Measurements from ENCODE around the gene GUSB.
"Not testable (repeated sequence)": the region's sequence is repeated elsewhere in the genome, so short reads cannot be mapped to it uniquely, and the experiment has no call there.

The GUSB gene

DNA sequence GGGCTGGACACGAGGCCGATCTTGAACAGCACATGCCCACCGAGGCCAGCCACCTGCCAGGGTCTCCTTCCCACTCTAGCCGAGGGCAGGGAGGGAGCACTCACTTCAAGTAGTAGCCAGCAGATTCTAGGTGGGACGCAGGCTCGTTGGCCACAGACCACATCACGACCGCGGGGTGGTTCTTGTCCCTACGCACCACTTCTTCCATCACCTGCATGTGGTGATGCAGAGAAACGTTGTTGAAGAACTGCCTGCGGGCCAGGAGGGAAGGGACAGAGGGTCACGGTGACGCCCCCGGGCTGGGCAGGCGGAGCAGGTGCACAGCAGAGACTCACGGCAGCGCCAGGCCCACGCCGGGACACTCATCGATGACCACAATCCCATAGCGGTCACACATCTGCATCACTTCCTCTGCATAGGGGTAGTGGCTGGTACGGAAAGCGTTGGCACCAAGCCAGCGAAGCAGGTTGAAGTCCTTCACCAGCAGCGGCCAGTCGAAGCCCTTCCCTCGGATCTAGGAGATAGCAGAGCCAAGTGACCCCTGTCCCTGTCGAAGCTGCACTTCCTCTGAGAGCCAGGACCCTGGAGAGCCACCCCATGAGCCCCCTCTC lies 7.7 kb downstream of the GUSB start:
- no peaks in the 10 kb centered on the region for H3K27me3 ChIP-seq (ENCODE audit: control insufficient read depth, insufficient read depth, low read length)
- H3K4me3 ChIP-seq (ENCODE audit: low read length) = no peak overlapping the region
- H3K36me3 ChIP-seq (ENCODE audit: insufficient read depth, low read length) = peaks cover 36% of the 10 kb centered on the region
- no peak overlapping the region for H3K9ac ChIP-seq (ENCODE audit: low read depth, low read length)
- H3K4me1 ChIP-seq (ENCODE audit: control insufficient read depth, insufficient read depth, low read length) = no peaks in the 10 kb centered on the region
- no peaks in the 10 kb centered on the region for H3K9me3 ChIP-seq (replicated peaks; ENCODE audit: low read length)
- no peak overlapping the region for H3K4me2 ChIP-seq (ENCODE audit: low read length)

DNA sequence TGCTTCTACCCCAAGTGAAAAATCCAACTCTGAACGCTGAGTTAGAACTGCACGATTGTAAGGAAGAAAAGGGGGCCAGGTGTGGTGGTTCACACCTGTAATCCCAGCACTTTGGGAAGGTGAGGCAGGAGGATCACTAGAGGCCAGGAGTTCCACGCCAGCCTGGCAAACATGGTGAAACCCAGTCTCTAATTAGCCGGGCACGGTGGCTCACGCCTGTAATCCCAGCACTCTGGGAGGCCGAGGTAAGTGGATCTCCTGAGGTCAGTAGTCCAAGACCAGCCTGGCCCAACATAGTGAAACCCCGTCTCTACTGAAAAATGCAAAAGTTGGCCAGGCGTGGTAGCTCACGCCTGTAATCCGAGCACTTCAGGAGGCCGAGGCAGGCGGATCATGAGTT lies 9.0 kb downstream of the GUSB start:
- no peak overlapping the region for H3K9ac ChIP-seq (ENCODE audit: low read depth, low read length)
- H3K9me3 ChIP-seq (replicated peaks; ENCODE audit: low read length) = no peaks in the 10 kb centered on the region
- peaks cover 39% of the 10 kb centered on the region for H3K36me3 ChIP-seq (ENCODE audit: insufficient read depth, low read length)
- H3K27me3 ChIP-seq (ENCODE audit: control insufficient read depth, insufficient read depth, low read length) = no peaks in the 10 kb centered on the region
- H3K4me1 ChIP-seq (ENCODE audit: control insufficient read depth, insufficient read depth, low read length) = no peaks in the 10 kb centered on the region
- H3K4me2 ChIP-seq (ENCODE audit: low read length) = no peak overlapping the region
- H3K4me3 ChIP-seq (ENCODE audit: low read length) = no peak overlapping the region

DNA sequence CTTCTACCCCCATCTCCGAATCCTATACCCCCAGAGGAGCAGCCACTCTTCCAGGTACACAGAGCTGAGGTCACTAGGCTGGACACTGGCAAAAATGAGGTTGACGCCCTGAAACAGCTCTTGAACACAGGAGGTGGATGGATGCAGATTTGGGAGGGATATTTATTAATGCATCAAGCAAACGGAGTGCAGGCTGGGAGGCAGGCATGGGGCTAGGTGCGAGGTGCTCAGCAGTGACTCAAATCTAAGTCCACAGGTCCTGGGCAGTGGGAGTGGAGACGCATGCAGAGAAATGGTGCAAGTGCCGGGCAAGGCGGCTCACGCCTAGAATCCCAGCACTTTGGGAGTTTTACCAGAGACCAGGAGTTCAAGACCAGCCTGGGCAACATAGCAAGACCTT lies 11.0 kb downstream of the GUSB start:
- H3K9ac ChIP-seq (ENCODE audit: low read depth, low read length) = no peak overlapping the region
- no peak overlapping the region for H3K4me3 ChIP-seq (ENCODE audit: low read length)
- H3K9me3 ChIP-seq (replicated peaks; ENCODE audit: low read length) = no peaks in the 10 kb centered on the region
- no peaks in the 10 kb centered on the region for H3K4me1 ChIP-seq (ENCODE audit: control insufficient read depth, insufficient read depth, low read length)
- H3K36me3 ChIP-seq (ENCODE audit: insufficient read depth, low read length) = peaks cover 51% of the 10 kb centered on the region
- no peaks in the 10 kb centered on the region for H3K27me3 ChIP-seq (ENCODE audit: control insufficient read depth, insufficient read depth, low read length)
- no peak overlapping the region for H3K4me2 ChIP-seq (ENCODE audit: low read length)

DNA sequence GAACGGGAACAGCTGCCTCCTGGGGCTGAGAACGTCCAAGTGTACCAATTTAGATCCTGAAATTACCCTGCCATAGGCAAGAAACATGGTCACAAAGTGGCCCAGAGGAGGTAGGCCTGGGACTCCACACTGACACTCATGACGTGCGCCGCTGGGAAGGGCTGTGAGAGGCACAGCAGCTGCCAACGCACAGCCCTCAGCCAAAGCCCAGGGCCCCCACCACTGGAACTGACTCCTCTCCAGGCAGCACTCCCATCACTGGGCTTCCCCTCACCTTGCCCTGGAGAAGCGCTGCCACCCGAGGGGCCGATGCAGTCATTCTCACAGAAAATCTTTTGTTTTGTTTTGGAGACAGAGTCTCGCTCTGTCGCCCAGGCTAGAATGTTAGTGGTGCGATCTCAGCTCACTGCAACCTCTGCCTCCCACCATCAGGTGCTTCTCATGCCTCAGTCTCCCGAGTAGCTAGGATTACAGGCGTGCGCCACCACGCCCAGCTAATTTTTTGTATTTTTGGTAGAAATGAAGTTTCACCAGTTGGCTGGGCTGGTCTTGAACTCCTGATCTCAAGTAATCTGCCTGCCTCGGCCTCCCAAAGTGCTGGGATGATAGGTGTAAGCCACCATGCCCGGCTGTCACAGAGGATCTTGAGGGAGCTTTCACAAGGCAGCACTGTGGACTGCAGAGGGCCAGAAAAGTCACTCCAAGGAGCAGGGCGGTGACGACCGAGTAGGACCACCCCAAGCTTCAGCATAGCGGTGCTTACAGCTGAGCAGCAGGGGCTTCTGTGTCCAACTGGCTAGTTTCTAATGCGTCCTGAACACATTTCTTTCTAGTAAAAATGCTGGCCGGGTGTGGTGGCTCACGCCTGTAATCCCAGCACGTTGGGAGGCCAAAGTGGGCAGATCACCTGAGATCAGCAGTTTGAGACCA lies 13.5 kb downstream of the GUSB start:
- H3K4me1 ChIP-seq (ENCODE audit: control insufficient read depth, insufficient read depth, low read length) = no peaks in the 10 kb centered on the region
- no peak overlapping the region for H3K9ac ChIP-seq (ENCODE audit: low read depth, low read length)
- H3K9me3 ChIP-seq (replicated peaks; ENCODE audit: low read length) = no peaks in the 10 kb centered on the region
- no peak overlapping the region for H3K4me2 ChIP-seq (ENCODE audit: low read length)
- no peaks in the 10 kb centered on the region for H3K27me3 ChIP-seq (ENCODE audit: control insufficient read depth, insufficient read depth, low read length)
- peaks cover 53% of the 10 kb centered on the region for H3K36me3 ChIP-seq (ENCODE audit: insufficient read depth, low read length)
- no peak overlapping the region for H3K4me3 ChIP-seq (ENCODE audit: low read length)

DNA sequence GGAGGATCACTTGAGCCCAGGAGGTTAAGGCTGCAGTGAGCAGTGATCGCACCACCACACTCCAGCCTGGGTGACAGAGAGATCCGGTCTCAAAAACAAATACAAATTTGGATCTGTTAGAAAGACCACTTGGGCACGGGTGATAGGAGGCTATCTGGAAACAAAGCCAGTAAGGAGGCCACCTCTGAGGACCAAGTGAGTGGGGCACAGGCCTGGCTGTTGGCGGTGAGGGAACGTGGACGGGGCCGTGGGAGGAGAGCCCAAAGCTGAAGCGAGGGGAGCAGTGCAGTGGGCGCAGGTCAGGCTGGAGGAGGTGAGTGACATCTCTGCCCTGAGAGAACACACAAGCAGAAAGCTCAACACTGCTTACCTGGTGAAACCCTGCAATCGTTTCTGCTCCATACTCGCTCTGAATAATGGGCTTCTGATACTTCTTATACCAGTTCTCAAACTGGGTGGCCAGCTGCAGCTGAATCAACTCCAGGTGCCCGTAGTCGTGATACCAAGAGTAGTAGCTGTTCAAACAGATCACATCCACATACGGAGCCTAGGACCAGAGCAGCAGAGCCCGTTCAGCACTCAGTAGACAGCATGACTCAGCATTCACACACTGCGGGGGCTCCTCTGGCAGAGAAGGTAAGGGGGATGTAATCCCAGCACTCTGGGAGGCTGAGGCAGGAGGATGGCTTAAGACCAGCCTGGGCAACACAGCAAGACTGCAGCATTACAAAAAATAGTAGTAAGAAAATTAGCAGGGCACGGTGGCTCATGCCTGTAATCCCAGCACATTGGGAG lies 14.5 kb downstream of the GUSB start:
- Histone ChIP-seq H3K27me3 (ENCODE audit: control insufficient read depth, insufficient read depth, low read length) (no peaks in the 10 kb centered on the region), H3K9me3 (replicated peaks; ENCODE audit: low read length) (no peaks in the 10 kb centered on the region), H3K4me1 (ENCODE audit: control insufficient read depth, insufficient read depth, low read length) (no peaks in the 10 kb centered on the region), H3K4me2 (ENCODE audit: low read length) (no peak overlapping the region), H3K9ac (ENCODE audit: low read depth, low read length) (no peak overlapping the region), H3K4me3 (ENCODE audit: low read length) (no peak overlapping the region), H3K36me3 (ENCODE audit: insufficient read depth, low read length) (peaks cover 51% of the 10 kb centered on the region)

DNA sequence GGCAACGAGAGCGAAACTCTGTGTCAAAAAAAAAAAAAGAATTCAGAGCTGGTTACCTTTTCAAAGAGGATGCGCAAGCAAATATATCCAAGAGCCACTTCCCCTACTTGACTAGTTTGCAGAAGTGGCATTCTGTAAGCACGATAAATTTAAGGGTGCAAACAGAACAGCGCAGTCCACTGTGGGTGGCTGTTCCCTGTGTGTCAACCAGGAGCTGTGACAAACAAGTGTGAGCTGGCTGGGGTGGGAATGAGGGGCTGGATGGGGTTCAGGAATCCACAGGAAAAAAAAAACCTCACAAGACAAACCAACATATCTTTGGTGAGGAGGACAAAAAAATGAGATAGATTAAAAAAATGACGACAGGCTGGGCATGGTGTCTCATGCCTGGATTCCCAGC lies 15.9 kb downstream of the GUSB start:
- Histone ChIP-seq H3K36me3 (ENCODE audit: insufficient read depth, low read length) (peaks cover 57% of the 10 kb centered on the region), H3K4me3 (ENCODE audit: low read length) (no peak overlapping the region), H3K4me2 (ENCODE audit: low read length) (no peak overlapping the region), H3K27me3 (ENCODE audit: control insufficient read depth, insufficient read depth, low read length) (no peaks in the 10 kb centered on the region), H3K9ac (ENCODE audit: low read depth, low read length) (no peak overlapping the region), H3K9me3 (replicated peaks; ENCODE audit: low read length) (no peaks in the 10 kb centered on the region), H3K4me1 (ENCODE audit: control insufficient read depth, insufficient read depth, low read length) (no peaks in the 10 kb centered on the region)

DNA sequence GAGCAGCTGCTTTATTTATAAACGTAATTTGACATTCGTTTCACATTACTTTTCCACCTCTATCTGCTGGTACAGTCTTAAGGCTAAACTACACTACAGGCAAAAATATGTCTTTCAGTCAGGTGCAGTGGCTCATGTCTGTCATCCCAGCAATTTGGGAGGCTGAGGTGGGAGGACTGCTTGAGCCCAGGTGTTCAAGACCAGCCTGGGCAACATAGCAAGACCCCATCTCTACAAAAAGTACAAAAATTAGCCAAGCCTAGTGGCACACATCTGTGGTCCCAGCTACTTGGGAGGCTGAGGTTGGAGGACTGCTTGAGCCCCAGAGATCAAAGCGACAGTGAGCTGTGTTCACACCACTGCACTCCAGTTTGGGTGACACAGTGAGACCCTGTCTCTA lies 17.3 kb downstream of the GUSB start:
- not testable (repeated sequence) for H3K9ac ChIP-seq (ENCODE audit: low read depth, low read length); H3K9me3 ChIP-seq (replicated peaks; ENCODE audit: low read length); H3K27me3 ChIP-seq (ENCODE audit: control insufficient read depth, insufficient read depth, low read length); H3K4me1 ChIP-seq (ENCODE audit: control insufficient read depth, insufficient read depth, low read length); H3K4me3 ChIP-seq (ENCODE audit: low read length); H3K4me2 ChIP-seq (ENCODE audit: low read length)
- H3K36me3 ChIP-seq (ENCODE audit: insufficient read depth, low read length) = peaks cover 62% of the 10 kb centered on the region

DNA sequence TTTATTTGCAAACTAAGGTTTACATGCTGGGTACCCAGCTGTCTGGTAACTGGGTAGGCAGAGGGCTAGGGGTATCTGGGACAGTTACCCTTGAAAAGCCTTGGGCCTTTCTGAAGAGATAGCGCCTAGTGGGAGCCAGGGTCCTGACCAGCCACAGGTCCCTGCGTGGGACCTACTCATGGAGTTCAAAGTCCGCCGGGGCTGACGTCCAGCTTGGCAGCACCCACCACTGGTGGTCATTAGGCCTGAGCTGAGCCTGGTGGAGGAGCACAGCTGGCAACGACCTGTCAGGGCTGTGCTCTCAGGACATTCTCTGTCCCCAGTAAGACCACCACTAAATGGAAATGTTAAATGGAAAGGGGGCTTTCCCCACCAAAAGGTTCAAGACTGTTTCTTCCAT lies 20.0 kb downstream of the GUSB start:
- no peaks in the 10 kb centered on the region for H3K27me3 ChIP-seq (ENCODE audit: control insufficient read depth, insufficient read depth, low read length)
- no peaks in the 10 kb centered on the region for H3K4me1 ChIP-seq (ENCODE audit: control insufficient read depth, insufficient read depth, low read length)
- H3K4me3 ChIP-seq (ENCODE audit: low read length) = no peak overlapping the region
- H3K9ac ChIP-seq (ENCODE audit: low read depth, low read length) = no peak overlapping the region
- H3K36me3 ChIP-seq (ENCODE audit: insufficient read depth, low read length) = peaks cover 57% of the 10 kb centered on the region
- no peaks in the 10 kb centered on the region for H3K9me3 ChIP-seq (replicated peaks; ENCODE audit: low read length)
- no peak overlapping the region for H3K4me2 ChIP-seq (ENCODE audit: low read length)

DNA sequence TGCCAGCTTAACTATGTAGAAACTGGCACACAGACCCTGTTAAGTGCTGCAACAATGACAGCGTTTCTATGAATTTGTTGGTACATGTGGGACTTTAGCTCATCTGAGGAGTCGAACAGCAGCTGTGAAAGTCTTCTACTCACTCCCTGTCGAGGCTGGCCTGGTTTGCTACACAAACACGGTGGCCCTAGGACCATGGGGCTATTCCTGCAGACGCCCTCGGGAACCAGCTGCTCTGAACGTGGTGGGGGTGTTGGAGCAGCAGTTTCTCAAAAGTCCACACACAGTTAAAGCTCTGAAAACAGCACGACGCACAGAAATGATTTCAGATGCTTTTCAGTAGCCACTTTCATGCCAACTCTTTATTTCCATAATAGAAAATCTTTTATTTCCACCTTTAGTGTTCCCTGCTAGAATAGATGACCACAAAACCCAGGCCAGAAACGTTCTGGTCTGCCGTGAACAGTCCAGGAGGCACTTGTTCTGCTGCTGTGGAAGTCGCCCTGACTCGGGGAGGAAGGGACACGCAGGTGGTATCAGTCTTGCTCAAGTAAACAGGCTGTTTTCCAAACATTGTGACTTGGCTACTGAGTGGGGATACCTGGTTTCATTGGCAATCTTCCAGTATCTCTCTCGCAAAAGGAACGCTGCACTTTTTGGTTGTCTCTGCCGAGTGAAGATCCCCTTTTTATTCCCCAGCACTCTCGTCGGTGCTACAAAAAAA lies 21.5 kb downstream of the GUSB start:
- Histone ChIP-seq H3K4me3 (ENCODE audit: low read length) (no peak overlapping the region), H3K4me2 (ENCODE audit: low read length) (no peak overlapping the region), H3K9me3 (replicated peaks; ENCODE audit: low read length) (no peaks in the 10 kb centered on the region), H3K36me3 (ENCODE audit: insufficient read depth, low read length) (peaks cover 55% of the 10 kb centered on the region), H3K27me3 (ENCODE audit: control insufficient read depth, insufficient read depth, low read length) (no peaks in the 10 kb centered on the region), H3K4me1 (ENCODE audit: control insufficient read depth, insufficient read depth, low read length) (no peaks in the 10 kb centered on the region), H3K9ac (ENCODE audit: low read depth, low read length) (no peak overlapping the region)

DNA sequence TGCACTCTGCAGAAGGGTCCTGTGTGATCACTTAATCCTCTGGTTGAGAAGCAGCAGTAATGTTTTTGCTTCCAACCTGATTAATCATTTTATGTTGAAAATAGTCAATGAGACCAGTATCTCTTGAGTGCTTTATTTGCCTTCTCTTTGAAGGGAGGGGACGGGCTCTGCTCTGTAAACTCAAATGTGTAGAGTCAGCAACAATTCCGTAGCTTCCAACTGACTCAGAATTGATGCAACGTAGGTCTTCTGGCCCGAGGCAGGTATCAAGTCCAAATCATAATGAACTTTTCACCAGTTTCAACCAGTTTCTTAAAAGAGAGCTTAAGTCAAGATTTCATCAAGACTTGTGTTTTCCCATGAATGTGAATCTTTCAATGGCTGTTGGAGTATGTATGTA lies 26.3 kb downstream of the GUSB start:
- peaks cover 32% of the 10 kb centered on the region for H3K36me3 ChIP-seq (ENCODE audit: insufficient read depth, low read length)
- H3K4me3 ChIP-seq (ENCODE audit: low read length) = no peak overlapping the region
- no peaks in the 10 kb centered on the region for H3K9me3 ChIP-seq (replicated peaks; ENCODE audit: low read length)
- H3K9ac ChIP-seq (ENCODE audit: low read depth, low read length) = no peak overlapping the region
- H3K4me1 ChIP-seq (ENCODE audit: control insufficient read depth, insufficient read depth, low read length) = peaks cover 6% of the 10 kb centered on the region
- H3K27me3 ChIP-seq (ENCODE audit: control insufficient read depth, insufficient read depth, low read length) = no peaks in the 10 kb centered on the region
- no peak overlapping the region for H3K4me2 ChIP-seq (ENCODE audit: low read length)

DNA sequence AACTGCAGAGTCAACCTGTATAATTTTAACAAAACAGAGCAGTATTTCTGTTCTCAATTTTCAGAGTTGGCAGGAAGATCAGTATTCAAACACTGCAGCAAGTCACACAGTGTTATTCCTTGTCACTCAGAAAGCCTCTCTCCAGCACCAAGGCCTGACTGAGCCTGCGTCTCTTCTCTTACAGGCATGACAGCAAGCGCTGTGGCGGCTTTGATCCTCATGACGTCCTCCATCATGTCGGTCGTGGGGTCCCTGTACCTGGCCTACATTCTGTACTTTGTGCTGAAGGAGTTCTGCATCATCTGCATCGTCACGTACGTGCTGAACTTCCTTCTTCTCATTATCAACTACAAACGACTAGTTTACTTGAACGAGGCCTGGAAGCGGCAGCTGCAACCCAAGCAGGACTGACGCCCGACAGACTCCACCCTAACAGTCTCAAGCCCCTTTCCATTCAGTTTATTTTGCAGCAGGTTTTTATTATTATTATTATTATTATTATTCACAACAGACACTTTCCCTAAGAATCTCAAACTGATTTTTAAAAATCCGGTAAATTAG lies 28.0 kb downstream of the GUSB start:
- Histone ChIP-seq H3K4me3 (ENCODE audit: low read length) (no peak overlapping the region), H3K36me3 (ENCODE audit: insufficient read depth, low read length) (peaks cover 17% of the 10 kb centered on the region), H3K4me1 (ENCODE audit: control insufficient read depth, insufficient read depth, low read length) (peaks cover 6% of the 10 kb centered on the region), H3K9ac (ENCODE audit: low read depth, low read length) (no peak overlapping the region), H3K27me3 (ENCODE audit: control insufficient read depth, insufficient read depth, low read length) (no peaks in the 10 kb centered on the region), H3K4me2 (ENCODE audit: low read length) (no peak overlapping the region), H3K9me3 (replicated peaks; ENCODE audit: low read length) (no peaks in the 10 kb centered on the region)

Data from skeletal muscle satellite cell (primary cell).